Thymus (tissue), 11 donors: Measurements from ENCODE around the gene AFAP1L2. TPM values are rescaled to one million over a fixed set of nuclear protein-coding genes. Genes with fewer than 3 reads are reported as not detected.

Experiments
- DNase-seq, 9 donors: peaks; one replicate each; pipeline ENCODE4 v3.0.0-alpha.2; 2013; ENCODE audit warnings: low spot score in 9 of 9, low read depth in 6 of 9, missing footprints in 1 of 9
- H3K27ac ChIP-seq, 2 donors: one replicate each; pipeline ENCODE4 v1.5.1; 2013; ENCODE audit warnings: control low read depth in 1 of 2, low read depth in 1 of 2, low read length in 1 of 2, mild to moderate bottlenecking in 1 of 2, moderate library complexity in 1 of 2
- H3K27me3 ChIP-seq, 2 donors: one replicate each; pipeline ENCODE4 v1.5.1; 2013; ENCODE audit warnings: low read length in 1 of 2; ENCODE audit not compliant: control insufficient read depth in 2 of 2, insufficient read depth in 1 of 2
- H3K36me3 ChIP-seq, 2 donors: one replicate each; pipeline ENCODE4 v1.5.1; 2013; ENCODE audit warnings: low read length in 1 of 2, mild to moderate bottlenecking in 1 of 2, moderate library complexity in 1 of 2; ENCODE audit not compliant: control insufficient read depth in 2 of 2, insufficient read depth in 2 of 2
- H3K4me1 ChIP-seq, 2 donors: one replicate each; pipeline ENCODE4 v1.5.1; 2013; ENCODE audit warnings: low read length in 2 of 2; ENCODE audit not compliant: control insufficient read depth in 2 of 2, insufficient read depth in 2 of 2
- H3K4me3 ChIP-seq, 2 donors: one replicate each; pipeline ENCODE4 v1.5.1; 2013; ENCODE audit warnings: low read length in 2 of 2, control low read depth in 1 of 2, mild to moderate bottlenecking in 1 of 2
- H3K9me3 ChIP-seq, 2 donors: one replicate each; pipeline ENCODE4 v1.5.1; 2013; ENCODE audit warnings: low read length in 1 of 2, mild to moderate bottlenecking in 1 of 2; ENCODE audit not compliant: control insufficient read depth in 2 of 2, insufficient read depth in 1 of 2
- WGBS: extraction: QIAGEN DNeasy Blood & Tissue Kit; methylation state at CpG from one replicate; pipeline ENCODE4 v1.1.7; 2013; 5-methylcytosine and 5-hydroxymethylcytosine counted together
- polyA plus RNA-seq: library from polyadenylated mRNA; stranded (reverse); fragments of 200-250 nt; gene quantifications from one replicate; pipeline ENCODE4 v1.2.3, GENCODE V29; 2013
- total RNA-seq: library from RNA; stranded (reverse); fragments of 120-200 nt; gene quantifications from one replicate; pipeline ENCODE4 v1.2.4, GENCODE V29; 2013
- donor health status: healthy.

The AFAP1L2 gene
- total and polyA plus RNA-seq, 2 donors, result 15.8 to 21.3 TPM

GRCh38 chr10:114393886-114394285 is 10.4 kb downstream of the AFAP1L2 start:
- DNase-seq, result no peak
- no peak overlapping the region for H3K27ac ChIP-seq
- H3K4me1 ChIP-seq, result peaks cover 0 to 21% of the 10 kb centered on the region in 2 donors
- WGBS, result 98% methylated on average over 7 of the region's 7 CpGs
- no peak overlapping the region for H3K4me3 ChIP-seq
- H3K27me3 ChIP-seq, result no peaks in the 10 kb centered on the region
- H3K9me3 ChIP-seq, result no peaks in the 10 kb centered on the region
- H3K36me3 ChIP-seq, result no peaks in the 10 kb centered on the region

GRCh38 chr10:114393482-114393881 is 10.8 kb downstream of the AFAP1L2 start:
- Histone ChIP-seq H3K36me3 (no peaks in the 10 kb centered on the region), H3K4me1 (peaks cover 0 to 21% of the 10 kb centered on the region in 2 donors), H3K4me3 (no peak overlapping the region), H3K27me3 (no peaks in the 10 kb centered on the region), H3K9me3 (no peaks in the 10 kb centered on the region), H3K27ac (peak overlapping the region in 1 of 2 donors; percentile 45)
- 86% methylated on average over 11 of the region's 11 CpGs for WGBS
- DNase-seq, result no peak

- Histone ChIP-seq H3K9me3 (no peaks in the 10 kb centered on the region), H3K36me3 (no peaks in the 10 kb centered on the region), H3K4me3 (no peak overlapping the region), H3K27me3 (no peaks in the 10 kb centered on the region), H3K27ac (peak overlapping the region in 1 of 2 donors; percentile 32), H3K4me1 (peaks cover 0 to 16% of the 10 kb centered on the region in 2 donors)
- DNase-seq, result no peak
- 42% methylated on average over 5 of the region's 5 CpGs for WGBS
These were observed 12.0 kb downstream of the AFAP1L2 start for GRCh38 chr10:114392112-114392835.

- Histone ChIP-seq H3K27ac (no peak overlapping the region), H3K4me3 (no peak overlapping the region), H3K36me3 (no peaks in the 10 kb centered on the region), H3K4me1 (peaks cover 0 to 16% of the 10 kb centered on the region in 2 donors), H3K9me3 (no peaks in the 10 kb centered on the region), H3K27me3 (no peaks in the 10 kb centered on the region)
- no peak for DNase-seq
- 84% methylated on average over 5 of the region's 5 CpGs for WGBS
These were observed 12.7 kb downstream of the AFAP1L2 start for GRCh38 chr10:114391599-114391998.

GRCh38 chr10:114389426-114389825 is 14.9 kb downstream of the AFAP1L2 start:
- Histone ChIP-seq H3K4me1 (peaks cover 0 to 12% of the 10 kb centered on the region in 2 donors), H3K36me3 (no peaks in the 10 kb centered on the region), H3K27ac (no peak overlapping the region), H3K4me3 (no peak overlapping the region), H3K9me3 (no peaks in the 10 kb centered on the region), H3K27me3 (no peaks in the 10 kb centered on the region)
- WGBS, result 87% methylated on average over 5 of the region's 5 CpGs
- DNase-seq, result no peak

GRCh38 chr10:114388275-114388674 is 16.0 kb downstream of the AFAP1L2 start:
- no peaks in the 10 kb centered on the region for H3K27me3 ChIP-seq
- H3K36me3 ChIP-seq, result no peaks in the 10 kb centered on the region
- H3K4me1 ChIP-seq, result peaks cover 0 to 5% of the 10 kb centered on the region in 2 donors
- 58% methylated on average over 3 of the region's 3 CpGs for WGBS
- no peak for DNase-seq
- H3K9me3 ChIP-seq, result no peaks in the 10 kb centered on the region
- H3K4me3 ChIP-seq, result no peak overlapping the region
- no peak overlapping the region for H3K27ac ChIP-seq

GRCh38 chr10:114387784-114388183 is 16.5 kb downstream of the AFAP1L2 start:
- no peak for DNase-seq
- H3K27me3 ChIP-seq, result no peaks in the 10 kb centered on the region
- no peak overlapping the region for H3K27ac ChIP-seq
- H3K4me1 ChIP-seq, result no peaks in the 10 kb centered on the region
- H3K4me3 ChIP-seq, result no peak overlapping the region
- 96% methylated on average over 4 of the region's 4 CpGs for WGBS
- no peaks in the 10 kb centered on the region for H3K9me3 ChIP-seq
- H3K36me3 ChIP-seq, result no peaks in the 10 kb centered on the region

- WGBS, result 91% methylated on average over 6 of the region's 6 CpGs
- Histone ChIP-seq H3K27ac (no peak overlapping the region), H3K27me3 (no peaks in the 10 kb centered on the region), H3K4me3 (no peak overlapping the region), H3K36me3 (no peaks in the 10 kb centered on the region), H3K4me1 (no peaks in the 10 kb centered on the region), H3K9me3 (no peaks in the 10 kb centered on the region)
- DNase-seq, result no peak
These were observed 17.9 kb downstream of the AFAP1L2 start for GRCh38 chr10:114386452-114386851.

GRCh38 chr10:114385557-114385956 is 18.7 kb downstream of the AFAP1L2 start:
- H3K36me3 ChIP-seq, result no peaks in the 10 kb centered on the region
- no peak for DNase-seq
- H3K9me3 ChIP-seq, result no peaks in the 10 kb centered on the region
- no peak overlapping the region for H3K27ac ChIP-seq
- H3K4me3 ChIP-seq, result no peak overlapping the region
- H3K4me1 ChIP-seq, result no peaks in the 10 kb centered on the region
- H3K27me3 ChIP-seq, result no peaks in the 10 kb centered on the region
- WGBS, result 96% methylated on average over 3 of the region's 3 CpGs
